ENCODE data around the gene SMOC1.

Gene SMOC1

GRCh38 chr14:69937367-69938081 is 58.3 kb downstream of the SMOC1 start:
- DNase-seq (ENCODE audit: insufficient read length, low spot score) (no peak), FAIRE-seq (no peak)

- DNase-seq (ENCODE audit: insufficient read length, low spot score), result no peak
- no peak for FAIRE-seq
Observed at GRCh38 chr14:69938751-69939150, 59.5 kb downstream of the SMOC1 start.

- no peak for FAIRE-seq
- DNase-seq (ENCODE audit: insufficient read length, low spot score), result no peak
Observed at GRCh38 chr14:69941768-69942742, 62.8 kb downstream of the SMOC1 start.

- no peak for DNase-seq (ENCODE audit: insufficient read length, low spot score)
- no peak for FAIRE-seq
Observed at GRCh38 chr14:69943084-69943780, 64.0 kb downstream of the SMOC1 start.

GRCh38 chr14:69945347-69945746 is 66.1 kb downstream of the SMOC1 start:
- FAIRE-seq (no peak), DNase-seq (ENCODE audit: insufficient read length, low spot score) (no peak)

- FAIRE-seq (no peak), DNase-seq (ENCODE audit: insufficient read length, low spot score) (no peak)
Observed at GRCh38 chr14:69945912-69946311, 66.7 kb downstream of the SMOC1 start.

GRCh38 chr14:69948351-69948750 is 69.1 kb downstream of the SMOC1 start:
- FAIRE-seq, result no peak
- DNase-seq (ENCODE audit: insufficient read length, low spot score), result no peak

GRCh38 chr14:69951263-69951662 is 72.0 kb downstream of the SMOC1 start:
- FAIRE-seq (no peak), DNase-seq (ENCODE audit: insufficient read length, low spot score) (no peak)

GRCh38 chr14:69951935-69952334 is 72.7 kb downstream of the SMOC1 start:
- DNase-seq (ENCODE audit: insufficient read length, low spot score) (no peak), FAIRE-seq (no peak)

GRCh38 chr14:69953266-69953915 is 74.2 kb downstream of the SMOC1 start:
- FAIRE-seq (no peak), DNase-seq (ENCODE audit: insufficient read length, low spot score) (no peak)

GRCh38 chr14:69955855-69956845 is 76.9 kb downstream of the SMOC1 start:
- FAIRE-seq (no peak), DNase-seq (ENCODE audit: insufficient read length, low spot score) (no peak)

GRCh38 chr14:69956970-69957369 is 77.8 kb downstream of the SMOC1 start:
- FAIRE-seq (no peak), DNase-seq (ENCODE audit: insufficient read length, low spot score) (no peak)

- FAIRE-seq (no peak), DNase-seq (ENCODE audit: insufficient read length, low spot score) (no peak)
Observed at GRCh38 chr14:69957986-69958385, 78.8 kb downstream of the SMOC1 start.

- FAIRE-seq (no peak), DNase-seq (ENCODE audit: insufficient read length, low spot score) (no peak)
Observed at GRCh38 chr14:69959136-69959535, 79.9 kb downstream of the SMOC1 start.

- DNase-seq (ENCODE audit: insufficient read length, low spot score) (no peak), FAIRE-seq (no peak)
Observed at GRCh38 chr14:69960296-69960695, 81.1 kb downstream of the SMOC1 start.

GRCh38 chr14:69963966-69964365 is 84.8 kb downstream of the SMOC1 start:
- FAIRE-seq, result no peak

GRCh38 chr14:69964841-69965240 is 85.6 kb downstream of the SMOC1 start:
- no peak for FAIRE-seq
- DNase-seq (ENCODE audit: insufficient read length, low spot score), result no peak

More at GRCh38 chr14:69963966-69964365, 84.8 kb downstream of the SMOC1 start:
- DNase-seq (ENCODE audit: insufficient read length, low spot score), result no peak

GRCh38 chr14:69968132-69968531 is 88.9 kb downstream of the SMOC1 start:
- FAIRE-seq, result no peak

GRCh38 chr14:69968681-69969080 is 89.5 kb downstream of the SMOC1 start:
- FAIRE-seq (no peak), DNase-seq (ENCODE audit: insufficient read length, low spot score) (no peak)

More at GRCh38 chr14:69968132-69968531, 88.9 kb downstream of the SMOC1 start:
- no peak for DNase-seq (ENCODE audit: insufficient read length, low spot score)

Data from GM19239 (cell line).